Astrocyte (in vitro differentiated cells and primary cell): ENCODE measurements around the gene DUSP8.

ENCODE experiments used
- CTCF ChIP-seq: IDR thresholded peaks from 2 replicates; pipeline ENCODE4 v1.5.1; 2011; ENCODE audit warnings: low read depth, mild to moderate bottlenecking, inconsistent platforms, low read length, moderate library complexity; ENCODE audit not compliant: insufficient read depth
- EZH2 ChIP-seq: IDR thresholded peaks from 2 replicates; pipeline ENCODE4 v1.6.1; 2012; ENCODE audit warnings: mild to moderate bottlenecking, low read length, inconsistent platforms; ENCODE audit not compliant: insufficient read depth

GRCh38 chr11:1559111-1559951, 12.7 kb downstream of the DUSP8 start:
- TF ChIP-seq CTCF: no peak
- TF ChIP-seq EZH2: no peak
